Calu3 (cell line): ENCODE measurements around the gene FRY. TPM values are rescaled to one million over a fixed set of nuclear protein-coding genes. Genes with fewer than 3 reads are reported as not detected.

Experiments
- BruUV-seq: library from RNA; stranded (reverse); fragments of 400-500 nt; replicated peaks from 2 replicates; lab custom pipeline; 2021; lab: Mats Ljungman, UMichigan
- CTCF ChIA-PET: fragments of 300-600 bp; sonication (Branson Sonifier 250); formaldehyde crosslinking; loops from one replicate; lab custom pipeline; 2022; ENCODE audit warnings: antibody characterized with exemption; lab: Charles Lee
- DNase-seq: peaks from one replicate; pipeline ENCODE4 v3.0.0; 2022
- H3K27ac Mint-ChIP-seq: one replicate; pipeline ENCODE4 v1.8.0; 2022; ENCODE audit warnings: mixed read lengths; ENCODE audit not compliant: unreplicated experiment
- H3K27me3 Mint-ChIP-seq: one replicate; pipeline ENCODE4 v1.8.0; 2022; ENCODE audit warnings: mixed read lengths; ENCODE audit not compliant: unreplicated experiment
- H3K36me3 Mint-ChIP-seq: one replicate; pipeline ENCODE4 v1.8.0; 2022; ENCODE audit warnings: mild to moderate bottlenecking, moderate library complexity, mixed read lengths; ENCODE audit not compliant: insufficient read depth, unreplicated experiment
- H3K4me1 Mint-ChIP-seq: one replicate; pipeline ENCODE4 v1.8.0; 2022; ENCODE audit warnings: mild to moderate bottlenecking, low read depth, mixed read lengths; ENCODE audit not compliant: unreplicated experiment
- H3K4me3 Mint-ChIP-seq: one replicate; pipeline ENCODE4 v1.8.0; 2022; ENCODE audit warnings: mild to moderate bottlenecking, low read depth, moderate library complexity, mixed read lengths; ENCODE audit not compliant: unreplicated experiment
- H3K9me3 Mint-ChIP-seq: one replicate; pipeline ENCODE4 v1.8.0; 2022; ENCODE audit warnings: low read depth, mixed read lengths; ENCODE audit not compliant: unreplicated experiment
- CTCF ChIP-seq: fragments of 200-600 bp; IDR thresholded peaks from one replicate; pipeline ENCODE4 v1.8.0; 2022; ENCODE audit warnings: antibody characterized with exemption; ENCODE audit not compliant: unreplicated experiment
- intact Hi-C: fragments of 100-400 bp; cut with micrococcal nuclease; formaldehyde crosslinking; loops from one replicate; pipeline ENCODE4 v1.10.0; 2022; ENCODE audit not compliant: unreplicated experiment
- total RNA-seq: library from RNA; stranded (reverse); gene quantifications from 2 replicates; pipeline ENCODE4 v1.2.3, GENCODE V29; 2022

Gene FRY
- total RNA-seq, 1 experiment from 2014 or later, result 6.2 TPM

- TF ChIP-seq CTCF, result no peak
- Mint-ChIP-seq H3K27me3 (no peaks in the 10 kb centered on the region), H3K36me3 (no peaks in the 10 kb centered on the region), H3K4me1 (peaks cover 26% of the 10 kb centered on the region), H3K27ac (no peak overlapping the region), H3K9me3 (no peaks in the 10 kb centered on the region), H3K4me3 (no peak overlapping the region)
- intact Hi-C loops, result no loop called here
- no TSS peak for BruUV-seq
- DNase-seq, result no peak
- CTCF ChIA-PET, result no interaction called here
Measured at GRCh38 chr13:32037471-32037870, 5.9 kb downstream of the FRY start.

GRCh38 chr13:32038343-32038742 is 6.8 kb downstream of the FRY start:
- no TSS peak for BruUV-seq
- Mint-ChIP-seq H3K27me3 (no peaks in the 10 kb centered on the region), H3K36me3 (no peaks in the 10 kb centered on the region), H3K4me3 (no peak overlapping the region), H3K27ac (no peak overlapping the region), H3K4me1 (peaks cover 22% of the 10 kb centered on the region), H3K9me3 (no peaks in the 10 kb centered on the region)
- TF ChIP-seq CTCF, result no peak
- CTCF ChIA-PET, result interaction anchor here (0.7 kb wide), 1 partner anchor 125 kb away, joined by 3 read pairs; no protein-coding TSS in a partner anchor
- intact Hi-C loops, result no loop called here
- DNase-seq, result no peak

GRCh38 chr13:32039056-32039455 is 7.5 kb downstream of the FRY start:
- intact Hi-C loops, result no loop called here
- Mint-ChIP-seq H3K27ac (no peak overlapping the region), H3K27me3 (no peaks in the 10 kb centered on the region), H3K4me3 (no peak overlapping the region), H3K4me1 (peaks cover 17% of the 10 kb centered on the region), H3K9me3 (no peaks in the 10 kb centered on the region), H3K36me3 (no peaks in the 10 kb centered on the region)
- no peak for DNase-seq
- BruUV-seq, result no TSS peak
- TF ChIP-seq CTCF, result no peak
- CTCF ChIA-PET, result interaction anchor here (0.7 kb wide), 1 partner anchor 126 kb away, joined by 3 read pairs; no protein-coding TSS in a partner anchor

GRCh38 chr13:32039528-32039927 is 8.0 kb downstream of the FRY start:
- intact Hi-C loops, result no loop called here
- Mint-ChIP-seq H3K27ac (no peak overlapping the region), H3K9me3 (no peaks in the 10 kb centered on the region), H3K4me3 (no peak overlapping the region), H3K27me3 (no peaks in the 10 kb centered on the region), H3K36me3 (no peaks in the 10 kb centered on the region), H3K4me1 (peaks cover 17% of the 10 kb centered on the region)
- TF ChIP-seq CTCF, result no peak
- no TSS peak for BruUV-seq
- no peak for DNase-seq
- CTCF ChIA-PET, result no interaction called here
